Ectodermal cell (in vitro differentiated cells): ENCODE results near the gene GSG1L.

Experiments
- H3K27ac ChIP-seq: 2 replicates; pipeline ENCODE4 v1.7.0; 2013; ENCODE audit warnings: mild to moderate bottlenecking, low read depth, low read length; ENCODE audit not compliant: insufficient read depth, poor library complexity, severe bottlenecking
- H3K27me3 ChIP-seq: 2 replicates; pipeline ENCODE4 v1.7.0; 2013; ENCODE audit warnings: mild to moderate bottlenecking, low read length; ENCODE audit not compliant: insufficient read depth, control insufficient read depth, poor library complexity, severe bottlenecking
- H3K36me3 ChIP-seq: one replicate; pipeline ENCODE4 v1.7.0; 2013; ENCODE audit warnings: low read length; ENCODE audit not compliant: control insufficient read depth, insufficient read depth
- H3K4me1 ChIP-seq: one replicate; pipeline ENCODE4 v1.7.0; 2013; ENCODE audit warnings: low read length; ENCODE audit not compliant: control insufficient read depth, insufficient read depth
- H3K4me3 ChIP-seq: 2 replicates; pipeline ENCODE4 v1.7.0; 2013; ENCODE audit warnings: low read depth, low read length, control low read depth; ENCODE audit not compliant: insufficient read depth
- H3K9me3 ChIP-seq: 2 replicates; pipeline ENCODE4 v1.7.0; 2013; ENCODE audit warnings: mild to moderate bottlenecking, low read length, moderate library complexity; ENCODE audit not compliant: control insufficient read depth
- WGBS, 2 experiments: methylation state at CpG; one replicate each; pipeline ENCODE4 v1.1.7; 2013; ENCODE audit warnings: missing lambda C conversion rate in 2 of 2; 5-methylcytosine and 5-hydroxymethylcytosine counted together

GSG1L gene

GRCh38 chr16:27820646-27821345 lies 242.7 kb downstream of the GSG1L start:
- peaks cover 4% of the 10 kb centered on the region for H3K4me1 ChIP-seq
- WGBS, 2 experiments: 89 to 92% methylated on average over 9 to 10 of the region's 10 CpGs
- H3K9me3 ChIP-seq: no peaks in the 10 kb centered on the region
- no peak overlapping the region for H3K4me3 ChIP-seq
- H3K27me3 ChIP-seq: no peaks in the 10 kb centered on the region
- H3K36me3 ChIP-seq: no peaks in the 10 kb centered on the region
- no peak overlapping the region for H3K27ac ChIP-seq

GRCh38 chr16:27819881-27820610 lies 243.5 kb downstream of the GSG1L start:
- Histone ChIP-seq H3K4me3 (no peak overlapping the region), H3K4me1 (peaks cover 4% of the 10 kb centered on the region), H3K36me3 (no peaks in the 10 kb centered on the region), H3K27ac (no peak overlapping the region), H3K27me3 (no peaks in the 10 kb centered on the region), H3K9me3 (no peaks in the 10 kb centered on the region)
- WGBS, 2 experiments: 94% methylated on average over 20 of the region's 20 CpGs

GRCh38 chr16:27819356-27819755 lies 244.2 kb downstream of the GSG1L start:
- Histone ChIP-seq H3K4me1 (peaks cover 4% of the 10 kb centered on the region), H3K27ac (no peak overlapping the region), H3K27me3 (no peaks in the 10 kb centered on the region), H3K4me3 (no peak overlapping the region), H3K36me3 (no peaks in the 10 kb centered on the region), H3K9me3 (no peaks in the 10 kb centered on the region)
- 94 to 95% methylated on average over 13 of the region's 13 CpGs for WGBS, 2 experiments

- no peaks in the 10 kb centered on the region for H3K9me3 ChIP-seq
- H3K27me3 ChIP-seq: no peaks in the 10 kb centered on the region
- no peak overlapping the region for H3K27ac ChIP-seq
- no peaks in the 10 kb centered on the region for H3K36me3 ChIP-seq
- 95 to 96% methylated on average over 13 of the region's 13 CpGs for WGBS, 2 experiments
- no peak overlapping the region for H3K4me3 ChIP-seq
- peaks cover 4% of the 10 kb centered on the region for H3K4me1 ChIP-seq
Measured at GRCh38 chr16:27818246-27818645, 245.3 kb downstream of the GSG1L start.

GRCh38 chr16:27817038-27817437 lies 246.5 kb downstream of the GSG1L start:
- H3K9me3 ChIP-seq: no peaks in the 10 kb centered on the region
- no peak overlapping the region for H3K4me3 ChIP-seq
- 93% methylated on average over 5 of the region's 5 CpGs for WGBS, 2 experiments
- H3K27ac ChIP-seq: no peak overlapping the region
- H3K36me3 ChIP-seq: no peaks in the 10 kb centered on the region
- peaks cover 4% of the 10 kb centered on the region for H3K4me1 ChIP-seq
- no peaks in the 10 kb centered on the region for H3K27me3 ChIP-seq

GRCh38 chr16:27816561-27816960 lies 247.0 kb downstream of the GSG1L start:
- WGBS, 2 experiments: 71 to 76% methylated on average over 5 of the region's 5 CpGs
- H3K36me3 ChIP-seq: no peaks in the 10 kb centered on the region
- peaks cover 4% of the 10 kb centered on the region for H3K4me1 ChIP-seq
- no peak overlapping the region for H3K4me3 ChIP-seq
- H3K9me3 ChIP-seq: no peaks in the 10 kb centered on the region
- H3K27me3 ChIP-seq: no peaks in the 10 kb centered on the region
- no peak overlapping the region for H3K27ac ChIP-seq

GRCh38 chr16:27813591-27813990 lies 249.9 kb downstream of the GSG1L start:
- Histone ChIP-seq H3K9me3 (no peaks in the 10 kb centered on the region), H3K4me1 (peaks cover 4% of the 10 kb centered on the region), H3K36me3 (no peaks in the 10 kb centered on the region), H3K4me3 (no peak overlapping the region), H3K27me3 (no peaks in the 10 kb centered on the region), H3K27ac (no peak overlapping the region)
- 92 to 93% methylated on average over 9 of the region's 9 CpGs for WGBS, 2 experiments

GRCh38 chr16:27811881-27812280 lies 251.6 kb downstream of the GSG1L start:
- no peak overlapping the region for H3K4me3 ChIP-seq
- no peaks in the 10 kb centered on the region for H3K27me3 ChIP-seq
- no peaks in the 10 kb centered on the region for H3K9me3 ChIP-seq
- WGBS, 2 experiments: 87 to 90% methylated on average over 3 of the region's 3 CpGs
- no peaks in the 10 kb centered on the region for H3K36me3 ChIP-seq
- peaks cover 4% of the 10 kb centered on the region for H3K4me1 ChIP-seq
- H3K27ac ChIP-seq: no peak overlapping the region

GRCh38 chr16:27806986-27807385 lies 256.5 kb downstream of the GSG1L start:
- Histone ChIP-seq H3K36me3 (no peaks in the 10 kb centered on the region), H3K4me1 (no peaks in the 10 kb centered on the region), H3K4me3 (no peak overlapping the region), H3K27me3 (no peaks in the 10 kb centered on the region), H3K9me3 (no peaks in the 10 kb centered on the region), H3K27ac (no peak overlapping the region)
- WGBS, 2 experiments: 83 to 85% methylated on average over 5 of the region's 5 CpGs

- H3K36me3 ChIP-seq: no peaks in the 10 kb centered on the region
- no peaks in the 10 kb centered on the region for H3K4me1 ChIP-seq
- H3K4me3 ChIP-seq: no peak overlapping the region
- no peaks in the 10 kb centered on the region for H3K27me3 ChIP-seq
- no peak overlapping the region for H3K27ac ChIP-seq
- no peaks in the 10 kb centered on the region for H3K9me3 ChIP-seq
Measured at GRCh38 chr16:27806388-27806787, 257.1 kb downstream of the GSG1L start.
